Vagina (tissue), 2 donors: Measurements from ENCODE around the gene SCGB3A1.

Source experiments
- POLR2A ChIP-seq, 2 donors: fragments of 450-650 bp; IDR thresholded peaks; one replicate each; pipeline ENCODE4 v1.6.1; 2017; ENCODE audit warnings: antibody characterized with exemption in 2 of 2, mild to moderate bottlenecking in 2 of 2, moderate library complexity in 2 of 2
- TF ChIP-seq, protein P1 (sequence below), 3 experiments: fragments of 450-650 bp in 2 of 3; fragments of 200-600 bp in 1 of 3; sonication (generic) in 1 of 3; IDR thresholded peaks; one replicate each; pipeline ENCODE4 v1.5.1; 2017 to 2019; ENCODE audit warnings: antibody characterized with exemption in 3 of 3, mild to moderate bottlenecking in 2 of 3, moderate library complexity in 2 of 3

- TF ChIP-seq, protein P1, sequence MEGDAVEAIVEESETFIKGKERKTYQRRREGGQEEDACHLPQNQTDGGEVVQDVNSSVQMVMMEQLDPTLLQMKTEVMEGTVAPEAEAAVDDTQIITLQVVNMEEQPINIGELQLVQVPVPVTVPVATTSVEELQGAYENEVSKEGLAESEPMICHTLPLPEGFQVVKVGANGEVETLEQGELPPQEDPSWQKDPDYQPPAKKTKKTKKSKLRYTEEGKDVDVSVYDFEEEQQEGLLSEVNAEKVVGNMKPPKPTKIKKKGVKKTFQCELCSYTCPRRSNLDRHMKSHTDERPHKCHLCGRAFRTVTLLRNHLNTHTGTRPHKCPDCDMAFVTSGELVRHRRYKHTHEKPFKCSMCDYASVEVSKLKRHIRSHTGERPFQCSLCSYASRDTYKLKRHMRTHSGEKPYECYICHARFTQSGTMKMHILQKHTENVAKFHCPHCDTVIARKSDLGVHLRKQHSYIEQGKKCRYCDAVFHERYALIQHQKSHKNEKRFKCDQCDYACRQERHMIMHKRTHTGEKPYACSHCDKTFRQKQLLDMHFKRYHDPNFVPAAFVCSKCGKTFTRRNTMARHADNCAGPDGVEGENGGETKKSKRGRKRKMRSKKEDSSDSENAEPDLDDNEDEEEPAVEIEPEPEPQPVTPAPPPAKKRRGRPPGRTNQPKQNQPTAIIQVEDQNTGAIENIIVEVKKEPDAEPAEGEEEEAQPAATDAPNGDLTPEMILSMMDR (IDR thresholded peaks at IDR 0.05), result no peak
- no peak for TF ChIP-seq POLR2A (IDR thresholded peaks at IDR 0.05)
These were observed 3.2 kb upstream of the SCGB3A1 start for GRCh38 chr5:180594311-180595045.
